HL-60 (cell line): ENCODE results near the gene CYS1.

ENCODE experiments used
- CTCF ChIP-seq: IDR thresholded peaks from one replicate; pipeline ENCODE4 v1.5.1; 2011; ENCODE audit warnings: low read length, control low read depth, inconsistent platforms; ENCODE audit not compliant: insufficient read depth
- POLR2AphosphoS5 ChIP-seq: IDR thresholded peaks from 2 replicates; pipeline ENCODE4 v1.6.1; 2012; ENCODE audit warnings: low read depth

GRCh38 chr2:10012963-10013461 is 67.2 kb downstream of the CYS1 start:
- no peak for TF ChIP-seq CTCF
- TF ChIP-seq POLR2AphosphoS5: no peak
